Measurements from ENCODE around the gene BLACAT1. TPM values are rescaled to one million over a fixed set of nuclear protein-coding genes. Genes with fewer than 3 reads are reported as not detected.

The BLACAT1 gene
- total RNA-seq, 1 donor from 2014 or later: 13.9 TPM

- H3K4me3 Mint-ChIP-seq: peak overlapping the region; percentile 89
- Histone ChIP-seq H3K79me2 (ENCODE audit: low read depth) (peaks cover 46% of the 10 kb centered on the region), H3K4me3 (peak overlapping the region; percentile 37), H3K9ac (no peak overlapping the region), H3K4me2 (peak overlapping the region; percentile 72), H4K20me1 (ENCODE audit: low read depth) (peaks cover 75% of the 10 kb centered on the region), H3K4me1 (peaks cover 92% of the 10 kb centered on the region), H3F3A (ENCODE audit: low read depth) (peaks cover 92% of the 10 kb centered on the region), H2AFZ (replicated peaks) (no peak overlapping the region), H3K27me3 (no peaks in the 10 kb centered on the region), H3K27ac (peak overlapping the region; percentile 87), H3K36me3 (no peaks in the 10 kb centered on the region), H3K9me3 (ENCODE audit: low read depth) (no peaks in the 10 kb centered on the region)
- H3K9me3 Mint-ChIP-seq: no peaks in the 10 kb centered on the region
- peaks cover 6% of the 10 kb centered on the region for H3K36me3 Mint-ChIP-seq
- H3K4me1 Mint-ChIP-seq: peaks cover 92% of the 10 kb centered on the region
- peaks cover 9% of the 10 kb centered on the region for H3K27me3 Mint-ChIP-seq (ENCODE audit: insufficient read depth, low read depth)
- peak; percentile 26 for DNase-seq (ENCODE audit: low spot score)
- peak overlapping the region; percentile 84 for H3K27ac Mint-ChIP-seq
- TF ChIP-seq, protein P1, sequence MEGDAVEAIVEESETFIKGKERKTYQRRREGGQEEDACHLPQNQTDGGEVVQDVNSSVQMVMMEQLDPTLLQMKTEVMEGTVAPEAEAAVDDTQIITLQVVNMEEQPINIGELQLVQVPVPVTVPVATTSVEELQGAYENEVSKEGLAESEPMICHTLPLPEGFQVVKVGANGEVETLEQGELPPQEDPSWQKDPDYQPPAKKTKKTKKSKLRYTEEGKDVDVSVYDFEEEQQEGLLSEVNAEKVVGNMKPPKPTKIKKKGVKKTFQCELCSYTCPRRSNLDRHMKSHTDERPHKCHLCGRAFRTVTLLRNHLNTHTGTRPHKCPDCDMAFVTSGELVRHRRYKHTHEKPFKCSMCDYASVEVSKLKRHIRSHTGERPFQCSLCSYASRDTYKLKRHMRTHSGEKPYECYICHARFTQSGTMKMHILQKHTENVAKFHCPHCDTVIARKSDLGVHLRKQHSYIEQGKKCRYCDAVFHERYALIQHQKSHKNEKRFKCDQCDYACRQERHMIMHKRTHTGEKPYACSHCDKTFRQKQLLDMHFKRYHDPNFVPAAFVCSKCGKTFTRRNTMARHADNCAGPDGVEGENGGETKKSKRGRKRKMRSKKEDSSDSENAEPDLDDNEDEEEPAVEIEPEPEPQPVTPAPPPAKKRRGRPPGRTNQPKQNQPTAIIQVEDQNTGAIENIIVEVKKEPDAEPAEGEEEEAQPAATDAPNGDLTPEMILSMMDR (IDR thresholded peaks at IDR 0.05): no peak
- TF ChIP-seq EZH2 (IDR thresholded peaks at IDR 0.05): no peak
- TF ChIP-seq EZH2phosphoT487 (IDR thresholded peaks at IDR 0.05): no peak
Measured at GRCh38 chr1:205450448-205450847, 5.4 kb downstream of the BLACAT1 start.

- H3K27me3 ChIP-seq: no peaks in the 10 kb centered on the region
- H3K36me3 ChIP-seq: no peaks in the 10 kb centered on the region
- no peaks in the 10 kb centered on the region for H3K9me3 ChIP-seq (ENCODE audit: low read depth)
- H3K36me3 Mint-ChIP-seq: peaks cover 6% of the 10 kb centered on the region
- peaks cover 7% of the 10 kb centered on the region for H3K27me3 Mint-ChIP-seq (ENCODE audit: insufficient read depth, low read depth)
- H4K20me1 ChIP-seq (ENCODE audit: low read depth): peaks cover 75% of the 10 kb centered on the region
- H3K79me2 ChIP-seq (ENCODE audit: low read depth): peaks cover 41% of the 10 kb centered on the region
- peaks cover 92% of the 10 kb centered on the region for H3K4me1 ChIP-seq
- H3K27ac Mint-ChIP-seq: peak overlapping the region; percentile 96
- peak; percentile 75 for DNase-seq (ENCODE audit: low spot score)
- no peak overlapping the region for H3K9ac ChIP-seq
- H3K4me3 Mint-ChIP-seq: peak overlapping the region; percentile 89
- H3K4me2 ChIP-seq: peak overlapping the region; percentile 72
- H3K27ac ChIP-seq: peak overlapping the region; percentile 87
- no peaks in the 10 kb centered on the region for H3K9me3 Mint-ChIP-seq
- peaks cover 97% of the 10 kb centered on the region for H3K4me1 Mint-ChIP-seq
- no peak for TF ChIP-seq EZH2phosphoT487 (IDR thresholded peaks at IDR 0.05)
- no peak for TF ChIP-seq EZH2 (IDR thresholded peaks at IDR 0.05)
- TF ChIP-seq, protein P1 (IDR thresholded peaks at IDR 0.05): no peak
- peaks cover 91% of the 10 kb centered on the region for H3F3A ChIP-seq (ENCODE audit: low read depth)
- peak overlapping the region; percentile 37 for H3K4me3 ChIP-seq
- no peak overlapping the region for H2AFZ ChIP-seq (replicated peaks)
Measured at GRCh38 chr1:205449750-205450443, 5.9 kb downstream of the BLACAT1 start.

DNA sequence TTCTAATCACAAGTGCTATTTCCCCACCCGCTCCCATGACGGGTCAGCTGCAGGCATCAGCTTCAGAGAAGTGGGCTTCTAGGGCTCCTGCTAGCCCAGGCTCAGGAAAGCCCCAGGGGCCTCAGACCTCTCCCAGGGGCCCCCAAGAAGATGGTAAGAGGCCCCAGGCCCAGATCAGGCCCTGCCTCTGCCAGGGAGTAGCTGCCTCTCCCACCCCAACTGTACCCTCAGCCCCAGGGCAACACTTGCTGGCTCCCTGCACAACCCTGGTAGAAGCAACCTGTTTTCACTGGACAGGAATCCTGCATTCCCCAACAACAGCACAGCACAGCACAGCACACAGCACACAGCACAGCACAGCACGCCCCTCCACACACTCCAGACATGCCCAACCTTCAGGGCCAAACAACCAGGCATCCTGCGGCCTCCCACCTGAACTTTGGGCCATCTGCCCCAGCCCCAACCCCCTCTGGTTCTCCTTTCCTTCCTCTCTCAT, 6.5 kb downstream of the BLACAT1 start:
- peak overlapping the region; percentile 72 for H3K4me2 ChIP-seq
- H3K79me2 ChIP-seq (ENCODE audit: low read depth): peaks cover 35% of the 10 kb centered on the region
- no peaks in the 10 kb centered on the region for H3K9me3 Mint-ChIP-seq
- no peak for TF ChIP-seq EZH2phosphoT487 (IDR thresholded peaks at IDR 0.05)
- TF ChIP-seq, protein P1 (IDR thresholded peaks at IDR 0.05): no peak
- no peak for TF ChIP-seq EZH2 (IDR thresholded peaks at IDR 0.05)
- H4K20me1 ChIP-seq (ENCODE audit: low read depth): peaks cover 75% of the 10 kb centered on the region
- no peaks in the 10 kb centered on the region for H3K36me3 ChIP-seq
- peaks cover 98% of the 10 kb centered on the region for H3K4me1 Mint-ChIP-seq
- no peak overlapping the region for H3K9ac ChIP-seq
- peaks cover 3% of the 10 kb centered on the region for H3K36me3 Mint-ChIP-seq
- no peaks in the 10 kb centered on the region for H3K9me3 ChIP-seq (ENCODE audit: low read depth)
- peak overlapping the region; percentile 37 for H3K4me3 ChIP-seq
- peak overlapping the region; percentile 87 for H3K27ac ChIP-seq
- H3K4me3 Mint-ChIP-seq: peak overlapping the region; percentile 89
- no peak overlapping the region for H2AFZ ChIP-seq (replicated peaks)
- peaks cover 8% of the 10 kb centered on the region for H3K27me3 Mint-ChIP-seq (ENCODE audit: insufficient read depth, low read depth)
- peak overlapping the region; percentile 96 for H3K27ac Mint-ChIP-seq
- no peaks in the 10 kb centered on the region for H3K27me3 ChIP-seq
- H3F3A ChIP-seq (ENCODE audit: low read depth): peaks cover 90% of the 10 kb centered on the region
- peak; percentile 33 for DNase-seq (ENCODE audit: low spot score)
- H3K4me1 ChIP-seq: peaks cover 92% of the 10 kb centered on the region
